ENCODE results near the gene RELA. TPM values are rescaled to one million over a fixed set of nuclear protein-coding genes. Genes with fewer than 3 reads are reported as not detected.

The RELA gene
- total RNA-seq, 2 experiments from 2014 or later = 72.5 to 82.4 TPM

GRCh38 chr11:65636108-65637031 lies 26.3 kb downstream of the RELA start:
- ChIA-PET POLR2A (interaction anchor here (1.2 to 1.3 kb wide), 2 partner anchors 11 to 416 kb away, joined by 3 read pairs; partner anchors contain the start of gene SF3B2), CTCF (interaction anchor here (0.6 to 1.7 kb wide), 3 partner anchors 10 to 193 kb away, joined by 3 to 5 read pairs (median 4); no protein-coding TSS in a partner anchor)
- ATAC-seq = no peak
- H3K36me3 Mint-ChIP-seq (ENCODE audit: low read depth) = peaks cover 58% of the 10 kb centered on the region
- no peak overlapping the region for H3K4me3 Mint-ChIP-seq
- peak overlapping the region; percentile 98 for H3K27ac Mint-ChIP-seq
- no peaks in the 10 kb centered on the region for H3K9me3 Mint-ChIP-seq (ENCODE audit: insufficient read depth)
- H3K4me1 Mint-ChIP-seq (ENCODE audit: low read depth) = peaks cover 62% of the 10 kb centered on the region
- no peaks in the 10 kb centered on the region for H3K27me3 Mint-ChIP-seq (ENCODE audit: low read depth)
- no peak for DNase-seq

- no peak for ATAC-seq
- Mint-ChIP-seq H3K27me3 (ENCODE audit: low read depth) (no peaks in the 10 kb centered on the region), H3K9me3 (ENCODE audit: insufficient read depth) (no peaks in the 10 kb centered on the region), H3K4me1 (ENCODE audit: low read depth) (peaks cover 53% of the 10 kb centered on the region), H3K27ac (peak overlapping the region; percentile 86), H3K4me3 (no peak overlapping the region), H3K36me3 (ENCODE audit: low read depth) (peaks cover 50% of the 10 kb centered on the region)
- ChIA-PET CTCF (interaction anchor here (1.7 kb wide), 1 partner anchor 9 kb away, joined by 5 read pairs; no protein-coding TSS in a partner anchor), POLR2A (interaction anchor here (1.3 kb wide), 1 partner anchor 417 kb away, joined by 3 read pairs; the partner anchor contains the start of gene SF3B2)
- DNase-seq = no peak
Observed at GRCh38 chr11:65634905-65635731, 27.6 kb downstream of the RELA start.

- ChIA-PET POLR2A (interaction anchor here (1.0 kb wide), 2 partner anchors 8 to 19 kb away, joined by 3 to 4 read pairs; partner anchors contain the start of gene PCNX3), CTCF (interaction anchor here (1.7 kb wide), 1 partner anchor 8 kb away, joined by 5 read pairs; no protein-coding TSS in a partner anchor)
- Mint-ChIP-seq H3K4me3 (no peak overlapping the region), H3K4me1 (ENCODE audit: low read depth) (peaks cover 46% of the 10 kb centered on the region), H3K27me3 (ENCODE audit: low read depth) (no peaks in the 10 kb centered on the region), H3K27ac (peak overlapping the region; percentile 86), H3K36me3 (ENCODE audit: low read depth) (peaks cover 45% of the 10 kb centered on the region), H3K9me3 (ENCODE audit: insufficient read depth) (no peaks in the 10 kb centered on the region)
- DNase-seq = no peak
- no peak for ATAC-seq
Observed at GRCh38 chr11:65634440-65634839, 28.3 kb downstream of the RELA start.

- ChIA-PET CTCF (no interaction called here), POLR2A (interaction anchor here (1.0 to 1.4 kb wide), 3 partner anchors 9 to 19 kb away, joined by 3 to 4 read pairs (median 3); partner anchors contain the start of gene PCNX3)
- Mint-ChIP-seq H3K4me1 (ENCODE audit: low read depth) (peaks cover 45% of the 10 kb centered on the region), H3K27me3 (ENCODE audit: low read depth) (no peaks in the 10 kb centered on the region), H3K9me3 (ENCODE audit: insufficient read depth) (no peaks in the 10 kb centered on the region), H3K27ac (peak overlapping the region; percentile 86), H3K4me3 (no peak overlapping the region), H3K36me3 (ENCODE audit: low read depth) (peaks cover 47% of the 10 kb centered on the region)
- ATAC-seq = no peak
- no peak for DNase-seq
Observed at GRCh38 chr11:65634109-65634436, 28.6 kb downstream of the RELA start.

- Mint-ChIP-seq H3K4me3 (no peak overlapping the region), H3K27me3 (ENCODE audit: low read depth) (no peaks in the 10 kb centered on the region), H3K4me1 (ENCODE audit: low read depth) (peaks cover 40% of the 10 kb centered on the region), H3K9me3 (ENCODE audit: insufficient read depth) (no peaks in the 10 kb centered on the region), H3K27ac (peak overlapping the region; percentile 86), H3K36me3 (ENCODE audit: low read depth) (peaks cover 47% of the 10 kb centered on the region)
- ATAC-seq (no peak), DNase-seq (peak; percentile 53)
- CTCF ChIA-PET = interaction anchor here (1.2 kb wide), 2 partner anchors 17 to 24 kb away, joined by 3 read pairs; no protein-coding TSS in a partner anchor
- POLR2A ChIA-PET = interaction anchor here (0.8 to 1.4 kb wide), 5 partner anchors 9 to 36 kb away, joined by 3 to 4 read pairs (median 3); partner anchors contain the start of gene PCNX3
Observed at GRCh38 chr11:65633390-65634108, 29.2 kb downstream of the RELA start.

- Mint-ChIP-seq H3K27me3 (ENCODE audit: low read depth) (no peaks in the 10 kb centered on the region), H3K27ac (no peak overlapping the region), H3K9me3 (ENCODE audit: insufficient read depth) (no peaks in the 10 kb centered on the region), H3K36me3 (ENCODE audit: low read depth) (peaks cover 52% of the 10 kb centered on the region), H3K4me3 (no peak overlapping the region), H3K4me1 (ENCODE audit: low read depth) (peaks cover 33% of the 10 kb centered on the region)
- DNase-seq (no peak), ATAC-seq (no peak)
- POLR2A ChIA-PET = interaction anchor here (0.9 to 1.2 kb wide), 2 partner anchors 10 to 42 kb away, joined by 3 read pairs; no protein-coding TSS in a partner anchor
- CTCF ChIA-PET = no interaction called here
Observed at GRCh38 chr11:65630215-65630614, 32.5 kb downstream of the RELA start.

GRCh38 chr11:65629579-65629978 lies 33.1 kb downstream of the RELA start:
- CTCF ChIA-PET = no interaction called here
- Mint-ChIP-seq H3K9me3 (ENCODE audit: insufficient read depth) (no peaks in the 10 kb centered on the region), H3K27ac (no peak overlapping the region), H3K4me1 (ENCODE audit: low read depth) (peaks cover 27% of the 10 kb centered on the region), H3K36me3 (ENCODE audit: low read depth) (peaks cover 48% of the 10 kb centered on the region), H3K27me3 (ENCODE audit: low read depth) (no peaks in the 10 kb centered on the region), H3K4me3 (no peak overlapping the region)
- POLR2A ChIA-PET = interaction anchor here (0.9 kb wide), 1 partner anchor 11 kb away, joined by 3 read pairs; no protein-coding TSS in a partner anchor
- ATAC-seq (no peak), DNase-seq (no peak)

- Mint-ChIP-seq H3K9me3 (ENCODE audit: insufficient read depth) (no peaks in the 10 kb centered on the region), H3K27ac (no peak overlapping the region), H3K4me1 (ENCODE audit: low read depth) (peaks cover 9% of the 10 kb centered on the region), H3K36me3 (ENCODE audit: low read depth) (peaks cover 44% of the 10 kb centered on the region), H3K27me3 (ENCODE audit: low read depth) (no peaks in the 10 kb centered on the region), H3K4me3 (no peak overlapping the region)
- ATAC-seq (no peak), DNase-seq (no peak)
- ChIA-PET CTCF (interaction anchor here (0.8 to 2.5 kb wide), 6 partner anchors 8 to 224 kb away, joined by 3 to 16 read pairs (median 5); no protein-coding TSS in a partner anchor), POLR2A (interaction anchor here (0.6 to 0.8 kb wide), 2 partner anchors 10 to 68 kb away, joined by 3 read pairs; no protein-coding TSS in a partner anchor)
Observed at GRCh38 chr11:65627202-65627601, 35.5 kb downstream of the RELA start.

GRCh38 chr11:65625628-65626342 lies 36.9 kb downstream of the RELA start:
- H3K4me3 Mint-ChIP-seq = no peak overlapping the region
- no peaks in the 10 kb centered on the region for H3K27me3 Mint-ChIP-seq (ENCODE audit: low read depth)
- ChIA-PET CTCF (interaction anchor here (0.9 to 2.5 kb wide), 17 partner anchors 9 to 226 kb away, joined by 3 to 18 read pairs (median 4); partner anchors contain the start of genes PCNX3 and SIPA1), POLR2A (interaction anchor here (0.6 to 1.0 kb wide), 4 partner anchors 12 to 71 kb away, joined by 3 read pairs; partner anchors contain the start of gene SIPA1)
- H3K27ac Mint-ChIP-seq = no peak overlapping the region
- peak; percentile 79 for ATAC-seq
- H3K36me3 Mint-ChIP-seq (ENCODE audit: low read depth) = peaks cover 49% of the 10 kb centered on the region
- peak; percentile 62 for DNase-seq
- H3K4me1 Mint-ChIP-seq (ENCODE audit: low read depth) = peaks cover 7% of the 10 kb centered on the region
- H3K9me3 Mint-ChIP-seq (ENCODE audit: insufficient read depth) = no peaks in the 10 kb centered on the region

- H3K9me3 Mint-ChIP-seq (ENCODE audit: insufficient read depth) = no peaks in the 10 kb centered on the region
- no peak overlapping the region for H3K4me3 Mint-ChIP-seq
- POLR2A ChIA-PET = interaction anchor here (0.6 to 1.0 kb wide), 4 partner anchors 12 to 72 kb away, joined by 3 read pairs; partner anchors contain the start of gene SIPA1
- ATAC-seq (no peak), DNase-seq (no peak)
- H3K36me3 Mint-ChIP-seq (ENCODE audit: low read depth) = peaks cover 46% of the 10 kb centered on the region
- H3K4me1 Mint-ChIP-seq (ENCODE audit: low read depth) = peaks cover 7% of the 10 kb centered on the region
- CTCF ChIA-PET = interaction anchor here (0.9 to 2.5 kb wide), 15 partner anchors 8 to 226 kb away, joined by 3 to 18 read pairs (median 4); partner anchors contain the start of genes PCNX3 and SIPA1
- H3K27ac Mint-ChIP-seq = no peak overlapping the region
- no peaks in the 10 kb centered on the region for H3K27me3 Mint-ChIP-seq (ENCODE audit: low read depth)
Observed at GRCh38 chr11:65624931-65625627, 37.6 kb downstream of the RELA start.

All from activated CD8-positive, alpha-beta T cell treated with anti-CD3 and anti-CD28 coated beads, Interleukin-2, amount 10 ng/mL, durations not matched to agents 7 days and 5 days (primary cell).